GM20000 (cell line): Measurements from ENCODE around the gene EEF2.
"Not testable (repeated sequence)": the region's sequence is repeated elsewhere in the genome, so short reads cannot be mapped to it uniquely, and the experiment has no call there.

Experiments
- DNase-seq: peaks from one replicate; pipeline ENCODE4 v3.0.0; 2012; ENCODE audit warnings: low spot score
- TF ChIP-seq, protein P1 (sequence below): IDR thresholded peaks from 2 replicates; pipeline ENCODE4 v1.5.1; 2012; ENCODE audit warnings: mild to moderate bottlenecking, control low read depth; ENCODE audit errors: extremely low read depth, missing control alignments

EEF2 gene

DNA sequence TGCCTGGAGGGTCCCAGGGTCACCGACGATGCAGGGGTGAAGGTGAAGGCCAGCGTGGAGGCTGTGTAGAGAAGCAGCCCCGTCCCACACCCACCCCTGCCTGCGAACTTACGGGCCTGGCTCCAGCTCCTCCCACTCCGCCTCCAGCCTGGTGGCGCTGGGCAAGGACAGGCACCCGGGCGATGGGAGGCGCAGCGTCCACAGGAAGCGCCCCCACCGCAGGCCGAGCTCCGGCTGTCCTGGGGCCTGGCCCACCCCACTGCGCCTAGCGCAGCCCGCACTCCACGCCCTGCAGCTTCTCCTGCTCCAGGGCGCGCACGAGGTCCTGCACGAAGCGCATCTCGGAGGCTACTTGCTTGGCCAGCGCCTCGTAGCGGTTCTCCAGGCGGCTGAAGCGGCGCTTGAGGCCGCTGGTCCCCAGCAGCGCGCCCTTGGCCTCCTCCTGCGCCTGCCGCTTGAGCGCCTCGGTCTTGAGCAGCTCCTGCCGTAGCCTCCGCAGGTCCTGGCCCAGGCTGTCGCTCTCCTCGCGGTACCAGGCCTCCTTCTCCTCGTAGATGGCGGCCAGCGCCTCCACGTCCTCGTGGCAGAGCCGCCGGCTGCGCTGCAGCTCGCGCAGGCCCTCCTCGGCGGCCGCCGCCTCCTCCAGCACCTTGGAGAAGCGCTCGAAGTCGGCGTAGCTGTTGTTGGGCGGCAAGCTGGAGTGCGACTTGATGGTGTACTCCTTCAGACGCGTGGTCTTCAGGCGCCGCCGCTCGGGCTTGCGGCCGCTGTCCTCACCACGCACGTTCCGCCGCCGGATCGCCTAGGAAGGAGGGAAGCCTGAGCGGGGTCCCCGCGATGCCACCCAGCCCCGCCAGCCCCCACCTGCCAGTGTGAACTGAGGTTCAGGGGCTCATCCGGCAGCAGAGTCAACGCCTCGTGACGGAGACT lies 26.2 kb downstream of the EEF2 start:
- TF ChIP-seq, protein P1, sequence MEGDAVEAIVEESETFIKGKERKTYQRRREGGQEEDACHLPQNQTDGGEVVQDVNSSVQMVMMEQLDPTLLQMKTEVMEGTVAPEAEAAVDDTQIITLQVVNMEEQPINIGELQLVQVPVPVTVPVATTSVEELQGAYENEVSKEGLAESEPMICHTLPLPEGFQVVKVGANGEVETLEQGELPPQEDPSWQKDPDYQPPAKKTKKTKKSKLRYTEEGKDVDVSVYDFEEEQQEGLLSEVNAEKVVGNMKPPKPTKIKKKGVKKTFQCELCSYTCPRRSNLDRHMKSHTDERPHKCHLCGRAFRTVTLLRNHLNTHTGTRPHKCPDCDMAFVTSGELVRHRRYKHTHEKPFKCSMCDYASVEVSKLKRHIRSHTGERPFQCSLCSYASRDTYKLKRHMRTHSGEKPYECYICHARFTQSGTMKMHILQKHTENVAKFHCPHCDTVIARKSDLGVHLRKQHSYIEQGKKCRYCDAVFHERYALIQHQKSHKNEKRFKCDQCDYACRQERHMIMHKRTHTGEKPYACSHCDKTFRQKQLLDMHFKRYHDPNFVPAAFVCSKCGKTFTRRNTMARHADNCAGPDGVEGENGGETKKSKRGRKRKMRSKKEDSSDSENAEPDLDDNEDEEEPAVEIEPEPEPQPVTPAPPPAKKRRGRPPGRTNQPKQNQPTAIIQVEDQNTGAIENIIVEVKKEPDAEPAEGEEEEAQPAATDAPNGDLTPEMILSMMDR = no peak
- DNase-seq = no peak

DNA sequence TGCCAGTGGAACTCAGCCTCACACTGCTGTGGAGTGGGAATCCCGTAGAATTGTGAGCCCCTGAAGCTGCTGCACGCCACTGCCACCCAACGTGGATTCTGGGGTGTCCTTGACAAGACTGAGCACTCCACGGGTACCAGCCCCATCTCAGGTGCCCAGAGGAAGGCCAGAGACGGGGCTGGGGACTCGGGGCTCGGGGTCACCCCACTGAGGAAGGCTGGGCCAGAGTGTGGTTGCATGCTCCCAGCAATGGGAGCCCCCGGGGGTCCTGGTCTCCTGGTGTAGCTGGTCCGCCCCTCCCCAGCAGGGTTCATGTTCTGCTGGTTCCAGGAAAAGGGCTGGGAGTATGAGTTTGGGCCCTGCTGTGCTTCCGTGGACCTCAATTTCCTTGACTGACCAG lies 29.6 kb downstream of the EEF2 start:
- no peak for DNase-seq
- TF ChIP-seq, protein P1 = no peak

DNA sequence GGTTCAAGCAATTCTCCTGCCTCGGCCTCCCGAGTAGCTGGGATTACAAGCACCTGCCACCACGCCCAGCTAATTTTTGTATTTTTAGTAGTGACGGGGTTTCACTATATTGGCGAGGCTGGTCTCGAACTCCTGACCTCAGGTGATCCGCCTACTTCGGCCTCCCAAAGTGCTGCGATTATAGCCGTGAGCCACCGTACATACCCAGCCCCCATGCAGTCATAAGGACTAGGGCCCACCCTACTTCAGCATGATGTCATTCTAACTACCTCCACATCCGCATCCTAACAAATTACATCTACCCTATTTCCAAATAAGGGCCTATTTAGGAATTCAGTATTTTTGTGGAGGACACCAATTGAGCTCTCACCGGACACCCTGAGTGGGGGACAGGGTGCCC lies 30.0 kb downstream of the EEF2 start:
- not testable (repeated sequence) for DNase-seq

DNA sequence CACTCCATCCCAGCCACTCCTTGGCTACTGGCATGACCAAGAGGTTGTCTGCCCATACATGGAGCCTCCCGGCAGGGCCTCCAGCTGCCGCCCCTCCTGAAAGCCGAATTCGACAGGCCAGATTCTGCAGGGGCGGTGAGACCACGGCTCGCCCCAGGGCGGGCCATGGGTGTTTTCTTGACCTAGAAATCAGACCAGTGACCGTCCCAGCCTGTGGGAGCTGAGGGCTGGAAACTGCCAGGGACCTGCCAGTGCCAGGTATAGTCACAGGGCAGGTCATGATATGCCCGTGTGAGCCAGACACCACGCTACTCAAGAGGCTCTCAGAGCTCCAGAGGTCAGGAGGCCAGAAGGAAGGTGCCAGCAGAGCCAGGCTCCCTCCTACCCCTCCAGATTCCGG lies 31.2 kb downstream of the EEF2 start:
- TF ChIP-seq, protein P1 = no peak
- DNase-seq = no peak

DNA sequence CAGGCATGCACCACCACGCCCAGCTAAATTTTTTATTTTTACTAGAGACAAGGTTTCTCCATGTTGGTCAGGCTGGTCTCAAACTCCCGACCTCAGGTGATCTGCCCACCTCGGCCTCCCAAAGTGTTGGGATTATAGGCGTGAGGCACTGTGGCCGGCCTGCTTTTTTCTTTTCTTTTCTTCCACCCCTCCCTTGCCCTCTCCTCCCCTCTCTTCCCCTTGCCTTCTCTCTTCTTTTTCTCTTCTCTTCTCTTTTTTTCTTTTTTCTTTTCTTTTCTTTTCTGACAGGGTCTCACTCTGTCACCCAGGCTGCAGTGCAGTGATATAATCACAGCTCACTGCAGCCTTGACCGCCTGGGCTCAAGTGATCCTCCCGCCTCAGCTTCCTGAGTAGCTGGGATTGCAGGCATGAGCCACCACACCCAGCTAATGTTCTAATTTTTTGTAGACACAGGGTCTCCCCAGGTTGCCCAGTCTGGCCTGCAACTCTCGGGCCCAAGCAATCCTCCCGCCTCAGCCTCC lies 32.4 kb downstream of the EEF2 start:
- DNase-seq = not testable (repeated sequence)

DNA sequence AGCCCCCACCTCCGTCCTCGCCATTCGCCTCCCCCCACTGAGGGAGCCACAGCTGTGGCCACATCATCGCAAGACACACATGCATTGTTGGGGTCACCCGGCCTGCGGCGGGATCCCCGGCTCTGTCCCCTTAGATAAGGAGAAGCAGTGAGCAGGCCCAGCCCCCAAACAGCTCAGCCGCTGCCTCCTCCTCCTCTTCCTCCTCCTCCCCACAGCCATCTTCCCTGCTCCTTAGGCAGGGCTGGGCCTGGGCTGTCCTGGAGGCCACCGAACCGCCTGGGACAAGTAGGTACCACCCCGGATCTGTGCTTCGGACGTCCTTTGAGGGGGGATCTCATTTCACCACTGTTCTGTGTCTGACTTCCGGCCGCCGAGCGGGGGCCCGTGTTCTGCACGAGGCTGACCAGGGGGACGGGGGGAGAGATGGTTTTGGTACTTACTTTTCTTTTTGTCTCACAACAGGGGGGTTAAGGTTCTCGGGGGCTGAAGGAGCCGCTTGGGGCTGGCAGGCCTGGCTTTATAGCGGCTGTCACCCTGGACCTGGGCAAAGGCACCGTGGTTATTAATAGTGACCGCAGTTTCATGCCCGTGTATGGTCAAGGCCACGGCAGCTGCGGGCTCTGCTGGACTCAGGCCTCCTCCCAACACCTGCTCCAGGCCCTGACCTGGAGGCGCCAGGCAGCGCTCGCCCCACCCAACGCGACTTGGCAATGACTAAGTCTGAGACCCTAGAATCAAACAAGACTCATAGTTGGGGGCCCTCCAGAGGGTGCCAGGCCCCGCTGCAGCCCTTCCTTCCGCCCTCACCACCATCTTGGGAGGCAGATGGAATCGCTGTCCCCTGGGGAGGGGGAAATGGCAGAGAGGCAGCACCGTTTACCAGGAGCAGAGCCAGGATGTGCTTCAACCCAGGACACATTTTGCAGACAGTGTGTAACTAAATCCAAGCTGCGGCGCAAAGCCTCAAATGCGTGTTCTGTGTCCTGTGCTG lies 34.1 kb downstream of the EEF2 start:
- TF ChIP-seq, protein P1 = no peak
- peak; percentile 60 for DNase-seq

DNA sequence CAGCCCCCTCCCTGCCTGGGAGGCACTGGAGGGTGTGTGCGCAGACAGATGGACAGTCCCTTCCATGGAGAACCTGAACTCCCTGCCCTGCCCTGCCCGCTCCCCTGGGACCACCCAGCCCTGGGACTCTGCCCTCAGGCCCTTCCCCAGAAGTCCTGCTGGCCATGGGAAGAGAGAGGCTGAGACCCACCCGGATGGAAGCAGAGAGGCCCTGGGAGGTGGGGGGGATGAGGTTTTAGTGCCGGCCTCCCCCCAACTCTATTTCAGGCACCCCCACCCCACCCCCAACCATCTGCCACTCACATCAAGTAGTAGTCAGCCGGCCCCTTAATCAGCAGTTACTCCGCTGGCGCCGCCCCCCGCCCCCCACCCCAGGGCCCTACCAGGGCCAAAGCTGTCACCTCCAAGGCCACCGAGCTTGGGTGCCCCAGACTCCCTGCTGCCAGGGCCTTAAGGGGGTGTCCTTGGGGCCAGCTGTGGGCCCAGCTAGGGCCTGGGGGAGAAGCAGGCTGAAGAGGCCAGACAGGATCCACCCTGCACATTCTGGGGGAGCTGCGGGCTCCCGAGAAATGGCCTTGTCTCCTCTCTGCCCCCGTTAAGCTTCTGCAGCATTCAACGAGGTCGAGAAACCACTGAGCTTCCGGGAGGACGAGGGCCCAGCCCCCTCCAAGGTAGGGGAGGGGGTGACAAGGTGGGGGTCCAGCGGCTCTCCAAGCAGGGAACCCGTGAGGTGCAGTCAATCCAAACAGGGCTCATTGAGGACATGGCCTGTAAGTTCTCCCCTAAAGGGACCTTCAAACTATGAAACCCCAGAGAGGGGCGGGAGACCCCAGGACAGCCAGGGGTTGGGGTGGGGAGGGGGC lies 35.0 kb downstream of the EEF2 start:
- DNase-seq = no peak
- TF ChIP-seq, protein P1 = no peak
